A549 (cell line): ENCODE data around the gene TEX12. TPM values are rescaled to one million over a fixed set of nuclear protein-coding genes. Genes with fewer than 3 reads are reported as not detected.

Source experiments
- ATAC-seq, 2 experiments: fragments of 200-7000 bp in 1 of 2; fragments of >200 bp in 1 of 2; cut with Nextera tagmentation in 1 of 2; cut with Tn5 transposase in 1 of 2; 3 replicates each; pipeline versions ENCODE4 v1.8.0 to v1.9.1; 2018 to 2020; ENCODE audit warnings: mild to moderate bottlenecking in 1 of 2, moderate library complexity in 1 of 2
- CTCF ChIA-PET: fragments of 300-600 bp; sonication (Branson Sonifier 250); formaldehyde crosslinking; extraction: SDS; loops from one replicate; lab custom pipeline; 2021; ENCODE audit warnings: antibody characterized with exemption, inconsistent platforms; lab: Yijun Ruan, JAX
- POLR2A ChIA-PET: fragments of 350-600 bp; formaldehyde crosslinking; extraction: SDS; loops from one replicate; lab custom pipeline; 2021; ENCODE audit warnings: antibody characterized with exemption, inconsistent platforms; lab: Yijun Ruan, JAX
- DNase-seq, 2 experiments: peaks; one replicate each; pipeline versions ENCODE4 v3.0.0 to v3.0.0-alpha.2; 2011 to 2016; ENCODE audit warnings: low read depth in 1 of 2, low spot score in 1 of 2
- FAIRE-seq: peaks from 2 replicates; lab custom pipeline; 2011; peaks lifted over from hg19 to GRCh38; lab: Jason Lieb, UNC
- H3K27ac ChIP-seq, 2 experiments: fragments of >200 bp; sonication (Bioruptor Twin); formaldehyde crosslinking; 3 replicates each; pipeline ENCODE4 v1.5.1; 2016 to 2017
- H3K4me1 ChIP-seq: fragments of >200 bp; sonication (Bioruptor Twin); formaldehyde crosslinking; 3 replicates; pipeline ENCODE4 v1.6.1; 2016
- H3K4me2 ChIP-seq: fragments of >200 bp; sonication (Bioruptor Twin); formaldehyde crosslinking; 3 replicates; pipeline ENCODE4 v1.6.1; 2016
- H3K4me3 ChIP-seq: fragments of >200 bp; sonication (Bioruptor Twin); formaldehyde crosslinking; 3 replicates; pipeline ENCODE4 v1.5.1; 2016
- H3K9me3 ChIP-seq: fragments of >200 bp; sonication (Bioruptor Twin); formaldehyde crosslinking; 3 replicates; pipeline ENCODE4 v1.6.1; 2016
- CTCF ChIP-seq: fragments of >200 bp; sonication (Bioruptor Twin); formaldehyde crosslinking; IDR thresholded peaks from 3 replicates; pipeline ENCODE4 v1.5.1; 2016
- EHF ChIP-seq: fragments of 250-450 bp; sonication (Bioruptor Pico); IDR thresholded peaks from 2 replicates; pipeline ENCODE4 v1.5.0; 2020; ENCODE audit warnings: mild to moderate bottlenecking
- HEYL ChIP-seq: fragments of 250-450 bp; sonication (Bioruptor Pico); IDR thresholded peaks from 2 replicates; pipeline ENCODE4 v1.8.0; 2021; ENCODE audit warnings: mild to moderate bottlenecking, moderate library complexity
- HOXB5 ChIP-seq: fragments of 250-450 bp; sonication (Bioruptor Pico); IDR thresholded peaks from 2 replicates; pipeline ENCODE4 v1.5.0; 2020; ENCODE audit warnings: mild to moderate bottlenecking, moderate library complexity
- MAFK ChIP-seq: fragments of 450-650 bp; IDR thresholded peaks from 2 replicates; pipeline ENCODE4 v1.6.1; 2014; ENCODE audit not compliant: partially characterized antibody
- NPAS2 ChIP-seq: fragments of 250-450 bp; sonication (Bioruptor Pico); IDR thresholded peaks from 2 replicates; pipeline ENCODE4 v1.8.0; 2022; ENCODE audit warnings: mild to moderate bottlenecking, moderate library complexity, borderline replicate concordance
- RAD21 ChIP-seq, 2 experiments: fragments of >200 bp in 1 of 2; sonication (Bioruptor Twin) in 1 of 2; formaldehyde crosslinking in 1 of 2; IDR thresholded peaks in 1 of 2; conservative IDR thresholded peaks in 1 of 2; 2 replicates in 1 of 2; 3 replicates in 1 of 2; pipeline ENCODE4 v1.6.1; 2012 to 2018; ENCODE audit warnings: inconsistent platforms in 1 of 2
- RFX5 ChIP-seq: fragments of 450-650 bp; IDR thresholded peaks from 2 replicates; pipeline ENCODE4 v1.7.1; 2014; ENCODE audit warnings: antibody characterized with exemption, mild to moderate bottlenecking, moderate library complexity
- TP53 ChIP-seq: fragments of 250-450 bp; sonication (Bioruptor Pico); IDR thresholded peaks from 2 replicates; pipeline ENCODE4 v1.5.0; 2021; ENCODE audit warnings: mild to moderate bottlenecking, moderate library complexity
- USF2 ChIP-seq: fragments of 450-650 bp; IDR thresholded peaks from 2 replicates; pipeline ENCODE4 v1.6.1; 2014; ENCODE audit warnings: antibody characterized with exemption
- ZFP36 ChIP-seq: fragments of 450-650 bp; IDR thresholded peaks from 2 replicates; pipeline ENCODE4 v1.6.1; 2014; ENCODE audit warnings: borderline replicate concordance; ENCODE audit not compliant: partially characterized antibody
- WGBS: methylation state at CpG from one replicate; pipeline ENCODE4 v1.1.6; 2017; ENCODE audit errors: missing lambda C conversion rate; 5-methylcytosine and 5-hydroxymethylcytosine counted together
- polyA plus RNA-seq, 4 experiments: library from polyadenylated mRNA; depleted of rRNA in 3 of 4; stranded (reverse); fragments of >200 nt; fragmentation: RNase III in 1 of 4; extraction: RNeasy Plus Mini Kit Qiagen cat#74134 plus additional on column Dnase treatment in 1 of 4; gene quantifications; 2 replicates in 3 of 4; 3 replicates in 1 of 4; pipeline ENCODE4 v1.2.3, GENCODE V29; 2011 to 2017
- small RNA-seq, 6 experiments: library from RNA; depleted of rRNA; stranded (forward); fragments of <200 nt; gene quantifications; one replicate each; pipeline ENCODE3, GENCODE V24; 2012
- TF ChIP-seq, protein P1 (sequence below): IDR thresholded peaks from 2 replicates; pipeline ENCODE4 v1.6.1; 2012
- TF ChIP-seq, protein P2 (sequence below): IDR thresholded peaks from 2 replicates; pipeline ENCODE4 v1.6.1; 2012

TEX12 gene
- polyA plus RNA-seq, 2 of the 4 experiments (the other 2 are of a cell fraction) = not detected

GRCh38 chr11:112221274-112221835, 54.2 kb downstream of the TEX12 start:
- Histone ChIP-seq H3K9me3 (no peaks in the 10 kb centered on the region), H3K27ac (no peak overlapping the region), H3K4me1 (0 out of 3 replicates have a peak, but pooled peaks cover 4% of the 10 kb centered on the region)
- DNase-seq (no peak), FAIRE-seq (no peak), ATAC-seq (no peak)
- POLR2A ChIA-PET = no interaction called here
- WGBS = 41% methylated on average over 3 of the region's 3 CpGs
- TF ChIP-seq MAFK (no peak), TP53 (CRISPR knock-in tag) (no peak), HOXB5 (CRISPR knock-in tag) (no peak), HEYL (no peak), RFX5 (no peak), CTCF (no peak), ZFP36 (no peak), RAD21 (conservative IDR thresholded peaks at IDR 0.05 in 1 of 2, IDR thresholded peaks at IDR 0.05 in 1 of 2) (no peak), NPAS2 (CRISPR knock-in tag) (no peak), EHF (CRISPR knock-in tag) (no peak), USF2 (no peak)
- TF ChIP-seq, protein P1, sequence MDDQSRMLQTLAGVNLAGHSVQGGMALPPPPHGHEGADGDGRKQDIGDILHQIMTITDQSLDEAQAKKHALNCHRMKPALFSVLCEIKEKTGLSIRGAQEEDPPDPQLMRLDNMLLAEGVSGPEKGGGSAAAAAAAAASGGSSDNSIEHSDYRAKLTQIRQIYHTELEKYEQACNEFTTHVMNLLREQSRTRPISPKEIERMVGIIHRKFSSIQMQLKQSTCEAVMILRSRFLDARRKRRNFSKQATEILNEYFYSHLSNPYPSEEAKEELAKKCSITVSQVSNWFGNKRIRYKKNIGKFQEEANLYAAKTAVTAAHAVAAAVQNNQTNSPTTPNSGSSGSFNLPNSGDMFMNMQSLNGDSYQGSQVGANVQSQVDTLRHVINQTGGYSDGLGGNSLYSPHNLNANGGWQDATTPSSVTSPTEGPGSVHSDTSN = no peak
- TF ChIP-seq, protein P2, sequence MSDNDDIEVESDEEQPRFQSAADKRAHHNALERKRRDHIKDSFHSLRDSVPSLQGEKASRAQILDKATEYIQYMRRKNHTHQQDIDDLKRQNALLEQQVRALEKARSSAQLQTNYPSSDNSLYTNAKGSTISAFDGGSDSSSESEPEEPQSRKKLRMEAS = no peak
- TF ChIP-seq, all 56 proteins: peak for 0
- CTCF ChIA-PET = interaction anchor here (1.2 to 14.6 kb wide), 6 partner anchors 11 to 1068 kb away, joined by 4 to 247 read pairs (median 13); no protein-coding TSS in a partner anchor
- Histone ChIP-seq H3K4me3 (no peak overlapping the region), H3K4me2 (no peak overlapping the region)

Small RNAs within 50 kb of the gene (small RNA-seq; reads per million reads assigned to genes)
- gene MRPS36P4 = 0 reads per million in 6 experiments

Other genes starting within 250 kb of the TEX12 start
- 0.13 and 0.19 TPM in 2 replicates for gene C11orf52, start 248.5 kb upstream of the TEX12 start, polyA plus RNA-seq (2011; rRNA removed)
- gene C11orf52, start 248.5 kb upstream of the TEX12 start, polyA plus RNA-seq (2017; fragmentation: RNase III; extraction: RNeasy Plus Mini Kit Qiagen cat#74134 plus additional on column Dnase treatment) = 0.08 TPM in 1 of 3 replicates, not detected in the others
- 6.9 and 7.9 TPM in 2 replicates for gene DIXDC1, start 230.0 kb upstream of the TEX12 start, polyA plus RNA-seq (2011; rRNA removed)
- gene DIXDC1, start 230.0 kb upstream of the TEX12 start, polyA plus RNA-seq (2017; fragmentation: RNase III; extraction: RNeasy Plus Mini Kit Qiagen cat#74134 plus additional on column Dnase treatment) = 5.5 to 7.4 TPM (median 7.1 TPM) in 3 replicates
- 33.0 and 42.8 TPM in 2 replicates for gene DLAT, start 142.0 kb upstream of the TEX12 start, polyA plus RNA-seq (2011; rRNA removed)
- 32.1 to 33.3 TPM (median 32.5 TPM) in 3 replicates for gene DLAT, start 142.0 kb upstream of the TEX12 start, polyA plus RNA-seq (2017; fragmentation: RNase III; extraction: RNeasy Plus Mini Kit Qiagen cat#74134 plus additional on column Dnase treatment)
- 1.4 and 1.9 TPM in 2 replicates for gene PIH1D2, start 93.4 kb upstream of the TEX12 start, polyA plus RNA-seq (2011; rRNA removed)
- gene PIH1D2, start 93.4 kb upstream of the TEX12 start, polyA plus RNA-seq (2017; fragmentation: RNase III; extraction: RNeasy Plus Mini Kit Qiagen cat#74134 plus additional on column Dnase treatment) = 0.98 to 1.3 TPM (median 1.2 TPM) in 3 replicates
- gene NKAPD1, start 93.1 kb upstream of the TEX12 start, polyA plus RNA-seq (2011; rRNA removed) = 14.3 and 20.1 TPM in 2 replicates
- 13.4 to 16.9 TPM (median 16.6 TPM) in 3 replicates for gene NKAPD1, start 93.1 kb upstream of the TEX12 start, polyA plus RNA-seq (2017; fragmentation: RNase III; extraction: RNeasy Plus Mini Kit Qiagen cat#74134 plus additional on column Dnase treatment)
- gene TIMM8B, start 80.6 kb upstream of the TEX12 start, polyA plus RNA-seq (2011; rRNA removed) = 84.5 and 126 TPM in 2 replicates
- 85.3 to 94.0 TPM (median 87.6 TPM) in 3 replicates for gene TIMM8B, start 80.6 kb upstream of the TEX12 start, polyA plus RNA-seq (2017; fragmentation: RNase III; extraction: RNeasy Plus Mini Kit Qiagen cat#74134 plus additional on column Dnase treatment)
- gene SDHD, start 80.5 kb upstream of the TEX12 start, polyA plus RNA-seq (2011; rRNA removed) = 86.3 and 122 TPM in 2 replicates
- gene SDHD, start 80.5 kb upstream of the TEX12 start, polyA plus RNA-seq (2017; fragmentation: RNase III; extraction: RNeasy Plus Mini Kit Qiagen cat#74134 plus additional on column Dnase treatment) = 91.5 to 94.5 TPM (median 94.1 TPM) in 3 replicates
- 87.1 and 95.5 TPM in 2 replicates for gene IL18, start 3.3 kb upstream of the TEX12 start, polyA plus RNA-seq (2011; rRNA removed)
- gene IL18, start 3.3 kb upstream of the TEX12 start, polyA plus RNA-seq (2017; fragmentation: RNase III; extraction: RNeasy Plus Mini Kit Qiagen cat#74134 plus additional on column Dnase treatment) = 114 to 122 TPM (median 119 TPM) in 3 replicates
- 1.9 and 2.1 TPM in 2 replicates for gene BCO2, start 8.1 kb downstream of the TEX12 start, polyA plus RNA-seq (2011; rRNA removed)
- 0.79 to 1.8 TPM (median 1.3 TPM) in 3 replicates for gene BCO2, start 8.1 kb downstream of the TEX12 start, polyA plus RNA-seq (2017; fragmentation: RNase III; extraction: RNeasy Plus Mini Kit Qiagen cat#74134 plus additional on column Dnase treatment)
- 34.0 and 48.5 TPM in 2 replicates for gene PTS, start 59.1 kb downstream of the TEX12 start, polyA plus RNA-seq (2011; rRNA removed)
- gene PTS, start 59.1 kb downstream of the TEX12 start, polyA plus RNA-seq (2017; fragmentation: RNase III; extraction: RNeasy Plus Mini Kit Qiagen cat#74134 plus additional on column Dnase treatment) = 33.6 to 34.4 TPM (median 33.9 TPM) in 3 replicates
- not detected in 2 replicates for gene PLET1, start 93.5 kb downstream of the TEX12 start, polyA plus RNA-seq (2011; rRNA removed)
- not detected in 3 replicates for gene PLET1, start 93.5 kb downstream of the TEX12 start, polyA plus RNA-seq (2017; fragmentation: RNase III; extraction: RNeasy Plus Mini Kit Qiagen cat#74134 plus additional on column Dnase treatment)